HL-60 (cell line): ENCODE results near the gene AP2B1.

Source experiments
- DNase-seq, 2 experiments: peaks; one replicate each; pipeline ENCODE4 v3.0.0-alpha.2; 2010 to 2020; ENCODE audit warnings: low read depth in 1 of 2, low spot score in 1 of 2
- H3K27ac ChIP-seq: fragments of 250-450 bp; sonication (Bioruptor Pico); replicated peaks from 2 replicates; pipeline ENCODE4 v1.5.1; 2020; ENCODE audit warnings: mild to moderate bottlenecking, moderate library complexity
- H3K27me3 ChIP-seq: fragments of 250-450 bp; sonication (Bioruptor Pico); 2 replicates; pipeline ENCODE4 v1.5.1; 2021; ENCODE audit warnings: mild to moderate bottlenecking, moderate library complexity; ENCODE audit not compliant: insufficient read depth, poor library complexity, severe bottlenecking
- H3K4me3 ChIP-seq: replicated peaks from 2 replicates; pipeline ENCODE4 v1.5.1; 2011; ENCODE audit warnings: mild to moderate bottlenecking, control low read depth, low read length; ENCODE audit not compliant: insufficient read depth
- GABPA ChIP-seq: IDR thresholded peaks from 2 replicates; pipeline ENCODE4 v1.6.1; 2012; ENCODE audit warnings: low read depth
- POLR2AphosphoS5 ChIP-seq: IDR thresholded peaks from 2 replicates; pipeline ENCODE4 v1.6.1; 2012; ENCODE audit warnings: low read depth
- SPI1 ChIP-seq: IDR thresholded peaks from 2 replicates; pipeline ENCODE4 v1.6.1; 2012; ENCODE audit warnings: low read depth, mild to moderate bottlenecking, borderline replicate concordance
- TF ChIP-seq, protein P1 (sequence below): IDR thresholded peaks from one replicate; pipeline ENCODE4 v1.5.1; 2011; ENCODE audit warnings: low read length, control low read depth, inconsistent platforms; ENCODE audit not compliant: insufficient read depth
- TF ChIP-seq, protein P2 (sequence below): IDR thresholded peaks from 2 replicates; pipeline ENCODE4 v1.6.1; 2012; ENCODE audit warnings: low read depth; ENCODE audit not compliant: insufficient replicate concordance

The AP2B1 gene

GRCh38 chr17:35548978-35549377 is 38.1 kb upstream of the AP2B1 start:
- TF ChIP-seq POLR2AphosphoS5 (no peak), SPI1 (no peak), GABPA (no peak)
- TF ChIP-seq, protein P1, sequence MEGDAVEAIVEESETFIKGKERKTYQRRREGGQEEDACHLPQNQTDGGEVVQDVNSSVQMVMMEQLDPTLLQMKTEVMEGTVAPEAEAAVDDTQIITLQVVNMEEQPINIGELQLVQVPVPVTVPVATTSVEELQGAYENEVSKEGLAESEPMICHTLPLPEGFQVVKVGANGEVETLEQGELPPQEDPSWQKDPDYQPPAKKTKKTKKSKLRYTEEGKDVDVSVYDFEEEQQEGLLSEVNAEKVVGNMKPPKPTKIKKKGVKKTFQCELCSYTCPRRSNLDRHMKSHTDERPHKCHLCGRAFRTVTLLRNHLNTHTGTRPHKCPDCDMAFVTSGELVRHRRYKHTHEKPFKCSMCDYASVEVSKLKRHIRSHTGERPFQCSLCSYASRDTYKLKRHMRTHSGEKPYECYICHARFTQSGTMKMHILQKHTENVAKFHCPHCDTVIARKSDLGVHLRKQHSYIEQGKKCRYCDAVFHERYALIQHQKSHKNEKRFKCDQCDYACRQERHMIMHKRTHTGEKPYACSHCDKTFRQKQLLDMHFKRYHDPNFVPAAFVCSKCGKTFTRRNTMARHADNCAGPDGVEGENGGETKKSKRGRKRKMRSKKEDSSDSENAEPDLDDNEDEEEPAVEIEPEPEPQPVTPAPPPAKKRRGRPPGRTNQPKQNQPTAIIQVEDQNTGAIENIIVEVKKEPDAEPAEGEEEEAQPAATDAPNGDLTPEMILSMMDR: no peak
- TF ChIP-seq, protein P2, sequence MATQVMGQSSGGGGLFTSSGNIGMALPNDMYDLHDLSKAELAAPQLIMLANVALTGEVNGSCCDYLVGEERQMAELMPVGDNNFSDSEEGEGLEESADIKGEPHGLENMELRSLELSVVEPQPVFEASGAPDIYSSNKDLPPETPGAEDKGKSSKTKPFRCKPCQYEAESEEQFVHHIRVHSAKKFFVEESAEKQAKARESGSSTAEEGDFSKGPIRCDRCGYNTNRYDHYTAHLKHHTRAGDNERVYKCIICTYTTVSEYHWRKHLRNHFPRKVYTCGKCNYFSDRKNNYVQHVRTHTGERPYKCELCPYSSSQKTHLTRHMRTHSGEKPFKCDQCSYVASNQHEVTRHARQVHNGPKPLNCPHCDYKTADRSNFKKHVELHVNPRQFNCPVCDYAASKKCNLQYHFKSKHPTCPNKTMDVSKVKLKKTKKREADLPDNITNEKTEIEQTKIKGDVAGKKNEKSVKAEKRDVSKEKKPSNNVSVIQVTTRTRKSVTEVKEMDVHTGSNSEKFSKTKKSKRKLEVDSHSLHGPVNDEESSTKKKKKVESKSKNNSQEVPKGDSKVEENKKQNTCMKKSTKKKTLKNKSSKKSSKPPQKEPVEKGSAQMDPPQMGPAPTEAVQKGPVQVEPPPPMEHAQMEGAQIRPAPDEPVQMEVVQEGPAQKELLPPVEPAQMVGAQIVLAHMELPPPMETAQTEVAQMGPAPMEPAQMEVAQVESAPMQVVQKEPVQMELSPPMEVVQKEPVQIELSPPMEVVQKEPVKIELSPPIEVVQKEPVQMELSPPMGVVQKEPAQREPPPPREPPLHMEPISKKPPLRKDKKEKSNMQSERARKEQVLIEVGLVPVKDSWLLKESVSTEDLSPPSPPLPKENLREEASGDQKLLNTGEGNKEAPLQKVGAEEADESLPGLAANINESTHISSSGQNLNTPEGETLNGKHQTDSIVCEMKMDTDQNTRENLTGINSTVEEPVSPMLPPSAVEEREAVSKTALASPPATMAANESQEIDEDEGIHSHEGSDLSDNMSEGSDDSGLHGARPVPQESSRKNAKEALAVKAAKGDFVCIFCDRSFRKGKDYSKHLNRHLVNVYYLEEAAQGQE: no peak
- DNase-seq: no peak
- no peak overlapping the region for H3K27ac ChIP-seq
- H3K4me3 ChIP-seq: no peak overlapping the region
- H3K27me3 ChIP-seq: no peaks in the 10 kb centered on the region

DNA sequence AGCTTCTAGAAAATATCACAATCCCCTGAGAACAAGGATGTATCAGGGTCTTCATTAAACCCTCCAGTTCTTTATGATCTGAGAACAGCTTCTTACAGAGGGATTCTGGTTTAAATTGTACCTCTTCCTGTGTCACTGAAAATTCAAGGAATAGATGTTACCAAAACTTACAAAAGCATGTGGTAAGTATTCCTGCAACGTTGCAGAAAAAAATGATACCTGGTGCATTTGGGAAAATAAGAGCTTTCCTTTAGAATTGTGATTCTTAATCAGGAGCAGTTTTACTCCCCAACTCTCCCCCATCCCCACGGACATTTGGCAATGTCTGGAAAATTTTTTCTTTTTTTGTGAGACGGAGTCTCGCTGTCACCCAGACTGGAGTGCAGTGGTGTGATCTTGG is 33.8 kb upstream of the AP2B1 start:
- no peak for TF ChIP-seq GABPA
- TF ChIP-seq, protein P2: no peak
- no peak overlapping the region for H3K27ac ChIP-seq
- no peak overlapping the region for H3K4me3 ChIP-seq
- H3K27me3 ChIP-seq: no peaks in the 10 kb centered on the region
- DNase-seq: no peak

DNA sequence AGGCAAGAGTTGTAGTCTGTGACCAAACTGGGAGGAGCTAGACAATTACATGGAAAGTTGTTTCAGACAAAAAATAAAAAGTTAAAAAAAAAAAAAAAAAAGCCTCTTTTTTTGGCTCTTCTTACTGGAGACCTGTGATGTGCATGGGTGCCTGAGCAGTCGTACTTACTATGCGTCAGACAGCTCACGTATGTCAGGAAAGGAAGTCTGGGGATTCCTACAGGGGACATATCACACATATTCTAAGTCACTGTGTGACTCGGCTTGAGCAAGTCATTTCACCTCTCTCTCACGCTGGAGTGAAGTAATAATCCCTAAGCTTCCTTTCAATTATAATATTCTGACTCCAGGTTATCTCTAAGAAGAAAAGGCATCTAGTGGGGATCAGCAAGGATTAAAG is 32.5 kb upstream of the AP2B1 start:
- DNase-seq: no peak
- TF ChIP-seq, protein P1: no peak
- TF ChIP-seq GABPA: no peak
- TF ChIP-seq POLR2AphosphoS5: no peak
- TF ChIP-seq SPI1: no peak
- TF ChIP-seq, protein P2: no peak
- Histone ChIP-seq H3K4me3 (no peak overlapping the region), H3K27me3 (no peaks in the 10 kb centered on the region), H3K27ac (no peak overlapping the region)

DNA sequence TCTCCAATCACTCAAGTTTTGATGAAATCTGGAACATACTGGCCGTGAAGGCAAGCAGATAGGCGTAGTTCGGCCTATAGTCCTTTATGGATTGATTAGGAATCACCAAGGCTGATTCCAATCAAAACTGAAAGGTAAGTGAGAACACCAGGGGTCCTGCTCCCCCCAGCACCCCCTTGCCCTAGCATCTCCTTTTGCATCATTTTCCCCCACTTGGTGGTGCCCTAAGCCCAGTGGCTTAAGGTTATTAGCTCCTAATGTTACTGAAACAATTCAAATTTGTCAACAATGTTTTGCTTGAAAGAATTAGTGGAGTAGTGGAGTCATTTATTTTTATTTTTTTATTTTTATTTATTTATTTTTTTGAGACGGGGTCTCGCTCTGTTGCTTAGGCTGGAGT is 31.4 kb upstream of the AP2B1 start:
- no peak overlapping the region for H3K4me3 ChIP-seq
- no peak for DNase-seq
- no peak overlapping the region for H3K27ac ChIP-seq
- no peak for TF ChIP-seq SPI1
- no peak for TF ChIP-seq POLR2AphosphoS5
- TF ChIP-seq GABPA: no peak
- TF ChIP-seq, protein P1: no peak
- TF ChIP-seq, protein P2: no peak
- H3K27me3 ChIP-seq: no peaks in the 10 kb centered on the region
